ENCODE measurements around the gene CDK8. TPM values are rescaled to one million over a fixed set of nuclear protein-coding genes. Genes with fewer than 3 reads are reported as not detected.

Gene CDK8
- total RNA-seq, 1 donor from 2014 or later: 18.2 TPM

DNA sequence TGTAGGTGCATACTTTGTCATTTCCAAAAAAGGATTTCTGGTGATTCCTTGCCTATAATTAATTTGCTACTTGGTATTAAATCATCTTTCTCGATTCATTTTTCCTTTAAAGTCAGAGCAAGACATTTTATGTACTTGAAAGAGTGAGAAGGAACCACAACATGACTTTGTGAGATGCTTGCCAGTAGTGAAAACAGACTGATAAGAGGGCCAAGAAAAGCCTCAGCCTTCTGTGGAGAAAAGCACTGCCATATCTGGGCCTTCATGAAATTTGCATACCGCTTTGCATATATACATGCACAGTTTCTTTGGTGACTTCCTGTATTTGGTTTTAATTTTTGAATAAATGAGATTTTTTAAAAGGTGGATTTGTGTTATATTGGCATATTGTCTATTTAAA is 128.4 kb downstream of the CDK8 start:
- Mint-ChIP-seq H3K27ac (ENCODE audit: unreplicated experiment) (no peak overlapping the region), H3K4me1 (ENCODE audit: low read depth) (no peaks in the 10 kb centered on the region), H3K36me3 (ENCODE audit: low read depth) (peaks cover 10% of the 10 kb centered on the region), H3K4me3 (ENCODE audit: unreplicated experiment) (no peak overlapping the region), H3K27me3 (ENCODE audit: low read depth) (no peaks in the 10 kb centered on the region), H3K9me3 (ENCODE audit: low read depth) (no peaks in the 10 kb centered on the region)
- no peak for DNase-seq (ENCODE audit: low spot score)
- TF ChIP-seq, protein P1, sequence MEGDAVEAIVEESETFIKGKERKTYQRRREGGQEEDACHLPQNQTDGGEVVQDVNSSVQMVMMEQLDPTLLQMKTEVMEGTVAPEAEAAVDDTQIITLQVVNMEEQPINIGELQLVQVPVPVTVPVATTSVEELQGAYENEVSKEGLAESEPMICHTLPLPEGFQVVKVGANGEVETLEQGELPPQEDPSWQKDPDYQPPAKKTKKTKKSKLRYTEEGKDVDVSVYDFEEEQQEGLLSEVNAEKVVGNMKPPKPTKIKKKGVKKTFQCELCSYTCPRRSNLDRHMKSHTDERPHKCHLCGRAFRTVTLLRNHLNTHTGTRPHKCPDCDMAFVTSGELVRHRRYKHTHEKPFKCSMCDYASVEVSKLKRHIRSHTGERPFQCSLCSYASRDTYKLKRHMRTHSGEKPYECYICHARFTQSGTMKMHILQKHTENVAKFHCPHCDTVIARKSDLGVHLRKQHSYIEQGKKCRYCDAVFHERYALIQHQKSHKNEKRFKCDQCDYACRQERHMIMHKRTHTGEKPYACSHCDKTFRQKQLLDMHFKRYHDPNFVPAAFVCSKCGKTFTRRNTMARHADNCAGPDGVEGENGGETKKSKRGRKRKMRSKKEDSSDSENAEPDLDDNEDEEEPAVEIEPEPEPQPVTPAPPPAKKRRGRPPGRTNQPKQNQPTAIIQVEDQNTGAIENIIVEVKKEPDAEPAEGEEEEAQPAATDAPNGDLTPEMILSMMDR (IDR thresholded peaks at IDR 0.05): no peak

DNA sequence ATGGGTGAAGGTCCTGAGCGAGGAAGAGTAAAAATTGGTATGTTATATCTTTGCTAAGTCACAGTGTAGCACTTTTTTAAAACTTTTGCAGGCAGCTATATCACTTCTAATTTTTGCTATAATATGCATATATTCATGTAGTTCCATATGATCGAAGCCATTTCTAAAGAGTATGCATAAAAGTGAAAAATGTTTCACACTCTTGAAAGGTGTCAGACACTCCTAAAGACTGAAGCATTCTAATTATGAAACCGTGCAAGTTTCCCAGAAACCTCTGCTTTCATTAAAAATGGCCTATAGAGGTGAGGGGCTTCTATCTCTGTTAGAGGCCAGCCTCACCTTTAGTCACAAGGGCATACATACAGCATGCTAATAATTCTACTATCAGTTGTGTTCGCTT is 128.9 kb downstream of the CDK8 start:
- no peak for DNase-seq (ENCODE audit: low spot score)
- Mint-ChIP-seq H3K27me3 (ENCODE audit: low read depth) (no peaks in the 10 kb centered on the region), H3K4me3 (ENCODE audit: unreplicated experiment) (no peak overlapping the region), H3K27ac (ENCODE audit: unreplicated experiment) (no peak overlapping the region), H3K36me3 (ENCODE audit: low read depth) (peaks cover 13% of the 10 kb centered on the region), H3K9me3 (ENCODE audit: low read depth) (no peaks in the 10 kb centered on the region), H3K4me1 (ENCODE audit: low read depth) (no peaks in the 10 kb centered on the region)
- TF ChIP-seq, protein P1 (IDR thresholded peaks at IDR 0.05): no peak

DNA sequence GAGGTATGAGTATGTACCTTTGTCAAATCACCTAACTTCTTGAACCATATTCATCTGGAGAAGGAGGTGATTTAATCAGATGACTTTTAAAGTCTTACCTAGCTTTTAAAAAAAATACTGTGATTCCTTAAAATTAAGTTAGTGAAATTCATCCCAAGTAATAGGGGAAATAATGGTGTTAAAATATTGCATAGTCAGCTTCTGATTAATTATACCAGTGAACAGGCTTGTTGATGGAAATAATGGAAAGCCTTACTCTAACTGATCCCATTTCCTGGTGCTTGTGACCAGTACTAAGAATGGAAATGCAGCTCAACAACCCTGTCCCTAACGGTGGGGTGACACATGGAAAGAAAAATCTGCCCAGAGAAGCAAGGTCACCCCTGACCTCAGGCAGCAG is 130.7 kb downstream of the CDK8 start:
- Mint-ChIP-seq H3K9me3 (ENCODE audit: low read depth) (no peaks in the 10 kb centered on the region), H3K4me3 (ENCODE audit: unreplicated experiment) (no peak overlapping the region), H3K4me1 (ENCODE audit: low read depth) (no peaks in the 10 kb centered on the region), H3K27ac (ENCODE audit: unreplicated experiment) (no peak overlapping the region), H3K27me3 (ENCODE audit: low read depth) (no peaks in the 10 kb centered on the region), H3K36me3 (ENCODE audit: low read depth) (peaks cover 14% of the 10 kb centered on the region)
- TF ChIP-seq, protein P1 (IDR thresholded peaks at IDR 0.05): no peak
- DNase-seq (ENCODE audit: low spot score): no peak

DNA sequence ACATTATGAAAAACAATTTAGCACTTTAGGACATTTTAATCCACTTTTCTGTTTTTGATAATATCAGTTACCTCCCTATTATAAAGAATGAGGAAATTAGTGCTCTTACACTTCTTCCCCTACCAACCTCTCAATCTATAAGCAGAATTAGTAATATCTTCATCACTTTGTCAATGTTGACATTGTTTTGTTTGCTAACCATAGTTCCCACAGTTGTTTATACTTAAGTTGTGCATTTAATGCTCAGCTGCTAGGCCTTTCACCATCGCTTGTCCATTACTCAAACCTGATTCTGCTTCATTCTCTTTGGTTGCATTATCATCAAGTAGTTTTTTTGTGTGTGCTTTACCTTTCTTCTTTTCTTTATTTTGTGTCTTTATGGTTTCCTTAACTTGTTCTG is 132.1 kb downstream of the CDK8 start:
- Mint-ChIP-seq H3K9me3 (ENCODE audit: low read depth) (no peaks in the 10 kb centered on the region), H3K27ac (ENCODE audit: unreplicated experiment) (no peak overlapping the region), H3K4me1 (ENCODE audit: low read depth) (no peaks in the 10 kb centered on the region), H3K36me3 (ENCODE audit: low read depth) (peaks cover 19% of the 10 kb centered on the region), H3K27me3 (ENCODE audit: low read depth) (no peaks in the 10 kb centered on the region), H3K4me3 (ENCODE audit: unreplicated experiment) (no peak overlapping the region)
- DNase-seq (ENCODE audit: low spot score): no peak
- TF ChIP-seq, protein P1 (IDR thresholded peaks at IDR 0.05): no peak

DNA sequence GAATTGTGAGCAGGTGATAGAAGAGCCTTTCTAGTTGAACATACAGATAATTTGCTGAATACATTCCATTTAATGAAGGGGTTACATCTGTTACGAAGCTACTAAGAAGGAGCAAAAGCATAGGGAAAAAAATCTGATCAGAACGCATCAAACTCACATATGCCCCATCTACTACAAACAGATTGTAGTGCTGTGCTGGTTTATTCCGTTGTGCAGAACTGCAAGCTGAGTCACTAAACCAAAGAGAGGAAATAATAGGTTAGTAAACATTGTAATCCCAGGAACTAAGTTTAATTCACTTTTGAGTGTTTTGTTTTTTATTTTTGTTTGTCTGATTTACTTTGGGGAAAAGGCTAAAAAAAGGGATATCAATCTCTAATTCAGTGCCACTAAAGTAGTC is 136.3 kb downstream of the CDK8 start:
- TF ChIP-seq, protein P1 (IDR thresholded peaks at IDR 0.05): no peak
- Mint-ChIP-seq H3K9me3 (ENCODE audit: low read depth) (no peaks in the 10 kb centered on the region), H3K27ac (ENCODE audit: unreplicated experiment) (peak overlapping the region; percentile 55)

More for the DNA sequence above, 136.3 kb downstream of the CDK8 start:
- Mint-ChIP-seq H3K4me3 (ENCODE audit: unreplicated experiment) (no peak overlapping the region), H3K27me3 (ENCODE audit: low read depth) (no peaks in the 10 kb centered on the region), H3K4me1 (ENCODE audit: low read depth) (no peaks in the 10 kb centered on the region), H3K36me3 (ENCODE audit: low read depth) (peaks cover 20% of the 10 kb centered on the region)
- no peak for DNase-seq (ENCODE audit: low spot score)
